ENCODE data around the gene ABLIM2.

The ABLIM2 gene

GRCh38 chr4:8028368-8028767 lies 130.2 kb downstream of the ABLIM2 start:
- no peak for DNase-seq (ENCODE audit: low read depth)

GRCh38 chr4:8026453-8026852 lies 132.2 kb downstream of the ABLIM2 start:
- DNase-seq (ENCODE audit: low read depth): no peak

GRCh38 chr4:8025668-8026067 lies 132.9 kb downstream of the ABLIM2 start:
- DNase-seq (ENCODE audit: low read depth): no peak

- DNase-seq (ENCODE audit: low read depth): no peak
These were observed 134.4 kb downstream of the ABLIM2 start for GRCh38 chr4:8024073-8024786.

- no peak for DNase-seq (ENCODE audit: low read depth)
These were observed 134.9 kb downstream of the ABLIM2 start for GRCh38 chr4:8023696-8024033.

- DNase-seq (ENCODE audit: low read depth): no peak
These were observed 135.6 kb downstream of the ABLIM2 start for GRCh38 chr4:8022767-8023695.

GRCh38 chr4:8021796-8022195 lies 136.8 kb downstream of the ABLIM2 start:
- no peak for DNase-seq (ENCODE audit: low read depth)

- no peak for DNase-seq (ENCODE audit: low read depth)
These were observed 138.9 kb downstream of the ABLIM2 start for GRCh38 chr4:8019396-8020365.

- no peak for DNase-seq (ENCODE audit: low read depth)
These were observed 142.1 kb downstream of the ABLIM2 start for GRCh38 chr4:8016527-8016926.

- DNase-seq (ENCODE audit: low read depth): no peak
These were observed 143.1 kb downstream of the ABLIM2 start for GRCh38 chr4:8015512-8015911.

- DNase-seq (ENCODE audit: low read depth): no peak
These were observed 144.5 kb downstream of the ABLIM2 start for GRCh38 chr4:8013976-8014726.

- no peak for DNase-seq (ENCODE audit: low read depth)
These were observed 146.1 kb downstream of the ABLIM2 start for GRCh38 chr4:8012517-8012916.

GRCh38 chr4:8010618-8011017 lies 148.0 kb downstream of the ABLIM2 start:
- DNase-seq (ENCODE audit: low read depth): no peak

GRCh38 chr4:8009710-8010511 lies 148.7 kb downstream of the ABLIM2 start:
- DNase-seq (ENCODE audit: low read depth): no peak

- no peak for DNase-seq (ENCODE audit: low read depth)
These were observed 149.5 kb downstream of the ABLIM2 start for GRCh38 chr4:8009097-8009496.

GRCh38 chr4:8008391-8008790 lies 150.2 kb downstream of the ABLIM2 start:
- no peak for DNase-seq (ENCODE audit: low read depth)

- DNase-seq (ENCODE audit: low read depth): no peak
These were observed 151.0 kb downstream of the ABLIM2 start for GRCh38 chr4:8007581-8007980.

GRCh38 chr4:8006471-8006870 lies 152.1 kb downstream of the ABLIM2 start:
- no peak for DNase-seq (ENCODE audit: low read depth)

- DNase-seq (ENCODE audit: low read depth): no peak
These were observed 152.8 kb downstream of the ABLIM2 start for GRCh38 chr4:8005814-8006215.

- no peak for DNase-seq (ENCODE audit: low read depth)
These were observed 153.4 kb downstream of the ABLIM2 start for GRCh38 chr4:8005033-8005808.
